Lower leg skin (tissue), 3 donors: ENCODE results near the gene FEZ2.

Experiments
- CTCF ChIP-seq, 3 donors: fragments of 450-650 bp; IDR thresholded peaks; one replicate each; pipeline ENCODE4 v1.5.1; 2016; ENCODE audit warnings: antibody characterized with exemption in 3 of 3, mild to moderate bottlenecking in 3 of 3, moderate library complexity in 2 of 3
- POLR2A ChIP-seq, 2 donors: fragments of 450-650 bp; IDR thresholded peaks; one replicate each; pipeline ENCODE4 v1.6.1; 2016 to 2017; ENCODE audit warnings: antibody characterized with exemption in 2 of 2, mild to moderate bottlenecking in 1 of 2, moderate library complexity in 1 of 2

- TF ChIP-seq CTCF (IDR thresholded peaks at IDR 0.05) (no peak), POLR2A (IDR thresholded peaks at IDR 0.05) (no peak)
Measured at GRCh38 chr2:36511858-36512603, 85.9 kb downstream of the FEZ2 start.
